Tibial artery (tissue), 4 donors: Measurements from ENCODE around the gene FTL.

Source experiments
- DNase-seq, 2 donors: peaks; one replicate each; pipeline ENCODE4 v3.0.0-alpha.2; 2019
- H3K27ac ChIP-seq, 2 donors: fragments of 200-600 bp; sonication (generic) in 1 of 2; 1 replicate in 1 of 2; 2 replicates in 1 of 2; pipeline ENCODE4 v1.5.1; 2018 to 2019; ENCODE audit warnings: mild to moderate bottlenecking in 1 of 2
- H3K27me3 ChIP-seq, 2 donors: fragments of 200-600 bp; sonication (generic) in 1 of 2; one replicate each; pipeline versions ENCODE4 v1.5.1 to v1.6.0; 2016 to 2019
- H3K36me3 ChIP-seq, 3 donors: fragments of 200-600 bp; sonication (generic) in 2 of 3; one replicate each; pipeline ENCODE4 v1.5.1; 2016 to 2019; ENCODE audit warnings: mild to moderate bottlenecking in 2 of 3
- H3K4me1 ChIP-seq, 4 donors: fragments of 200-600 bp; sonication (generic) in 2 of 4; 1 replicate in 3 of 4; 2 replicates in 1 of 4; pipeline ENCODE4 v1.5.1; 2016 to 2019
- H3K4me3 ChIP-seq, 2 donors: fragments of 200-600 bp; sonication (generic) in 1 of 2; 1 replicate in 1 of 2; 2 replicates in 1 of 2; pipeline ENCODE4 v1.5.1; 2018 to 2019; ENCODE audit warnings: mild to moderate bottlenecking in 2 of 2
- H3K9me3 ChIP-seq, 3 donors: fragments of 200-600 bp; sonication (generic) in 1 of 3; one replicate each; pipeline ENCODE4 v1.5.1; 2016 to 2019
- CTCF ChIP-seq, 2 experiments: fragments of 200-600 bp in 1 of 2; fragments of 450-650 bp in 1 of 2; IDR thresholded peaks; one replicate each; pipeline ENCODE4 v1.5.1; 2017 to 2019; ENCODE audit warnings: antibody characterized with exemption in 2 of 2, mild to moderate bottlenecking in 1 of 2, moderate library complexity in 1 of 2
- intact Hi-C: fragments of 100-400 bp; cut with DNase I; formaldehyde crosslinking; loops from one replicate; pipeline ENCODE4 v1.15.0; 2023; ENCODE audit warnings: low total_unique reads

FTL gene

DNA sequence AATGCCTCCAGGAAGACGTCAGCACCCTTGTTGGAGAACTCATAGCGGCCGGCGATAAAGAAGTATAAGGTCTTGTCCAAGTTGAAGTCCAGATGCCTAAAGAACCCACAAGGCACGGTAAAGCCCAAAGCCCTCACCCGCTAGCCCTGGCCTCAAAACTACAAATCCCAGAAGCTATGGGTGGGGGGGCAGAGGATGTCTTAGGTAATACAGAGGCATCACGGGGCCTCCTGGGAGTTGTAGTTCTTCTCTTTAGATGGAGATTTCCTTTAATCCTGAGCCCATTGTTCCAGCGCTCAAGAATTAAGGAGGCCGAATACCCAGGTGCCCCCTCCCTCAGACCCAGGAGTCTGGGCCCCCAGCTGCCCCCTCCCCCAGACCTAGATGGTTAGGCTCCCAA is 17.2 kb downstream of the FTL start:
- intact Hi-C loops: no loop called here
- Histone ChIP-seq H3K36me3 (peaks cover 55 to 76% (median 61%) of the 10 kb centered on the region in 3 donors), H3K4me1 (peaks cover 4 to 25% (median 12%) of the 10 kb centered on the region in 4 donors), H3K27ac (no peak overlapping the region), H3K27me3 (no peaks in the 10 kb centered on the region), H3K9me3 (no peaks in the 10 kb centered on the region), H3K4me3 (no peak overlapping the region)
- DNase-seq: no peak
- TF ChIP-seq CTCF (IDR thresholded peaks at IDR 0.05): no peak

GRCh38 chr19:48985711-48986110 is 20.6 kb downstream of the FTL start:
- no peak for DNase-seq
- Histone ChIP-seq H3K27me3 (no peaks in the 10 kb centered on the region), H3K36me3 (peaks cover 62 to 91% (median 73%) of the 10 kb centered on the region in 3 donors), H3K27ac (no peak overlapping the region), H3K9me3 (no peaks in the 10 kb centered on the region), H3K4me1 (peaks cover 0 to 13% (median 10%) of the 10 kb centered on the region in 4 donors), H3K4me3 (no peak overlapping the region)
- TF ChIP-seq CTCF (IDR thresholded peaks at IDR 0.05): no peak
- intact Hi-C loops: no loop called here

DNA sequence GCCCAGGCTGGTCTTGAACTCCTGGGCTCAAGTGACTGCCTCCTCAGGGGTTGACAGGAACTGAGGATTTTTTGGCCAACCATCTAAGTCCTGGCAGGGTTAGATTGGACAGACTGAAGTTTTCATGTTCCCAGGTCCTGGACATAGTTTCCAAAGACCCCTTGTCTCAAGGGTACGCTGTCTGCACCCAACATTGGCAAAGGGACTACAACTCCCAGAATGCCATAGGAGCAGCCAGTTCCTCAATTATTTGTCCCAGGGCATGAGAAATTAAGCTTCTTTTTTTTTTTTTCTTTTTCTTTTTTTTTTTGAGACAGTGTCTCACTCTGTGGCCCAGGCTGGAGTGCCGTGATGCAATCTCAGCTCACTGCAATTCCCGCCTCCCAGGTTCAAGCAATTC is 21.1 kb downstream of the FTL start:
- no peak overlapping the region for H3K27ac ChIP-seq

GRCh38 chr19:48987323-48987722 is 22.2 kb downstream of the FTL start:
- Histone ChIP-seq H3K27me3 (no peaks in the 10 kb centered on the region), H3K4me3 (no peak overlapping the region), H3K27ac (no peak overlapping the region), H3K9me3 (no peaks in the 10 kb centered on the region), H3K4me1 (peaks cover 0 to 27% (median 24%) of the 10 kb centered on the region in 4 donors), H3K36me3 (peaks cover 47 to 75% (median 57%) of the 10 kb centered on the region in 3 donors)
- DNase-seq: no peak
- intact Hi-C loops: no loop called here
- no peak for TF ChIP-seq CTCF (IDR thresholded peaks at IDR 0.05)

More for the DNA sequence above, 21.1 kb downstream of the FTL start:
- Histone ChIP-seq H3K36me3 (peaks cover 57 to 86% (median 68%) of the 10 kb centered on the region in 3 donors), H3K4me3 (no peak overlapping the region), H3K4me1 (peaks cover 0 to 18% (median 15%) of the 10 kb centered on the region in 4 donors), H3K27me3 (no peaks in the 10 kb centered on the region), H3K9me3 (no peaks in the 10 kb centered on the region)
- no peak for TF ChIP-seq CTCF (IDR thresholded peaks at IDR 0.05)
- DNase-seq: no peak
- intact Hi-C loops: no loop called here

DNA sequence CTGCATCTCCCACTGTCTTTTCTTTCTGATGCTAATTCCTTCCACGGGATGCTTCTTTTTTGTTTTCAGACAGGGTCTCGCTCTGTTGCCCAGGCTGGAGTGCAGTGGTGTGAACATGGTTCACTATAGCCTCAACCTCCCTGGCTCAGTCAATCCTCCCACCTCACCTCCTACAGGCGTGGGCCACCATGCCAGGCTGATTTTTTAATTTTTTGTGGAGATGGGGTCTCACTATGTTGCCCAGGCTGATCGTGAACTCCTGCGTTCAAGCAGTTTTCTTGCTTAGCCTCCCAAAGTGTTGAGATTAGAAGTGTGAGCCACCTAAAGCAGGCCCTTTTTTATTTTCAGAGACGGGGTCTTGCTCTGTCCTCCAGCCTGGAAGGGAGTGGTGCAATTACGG is 23.2 kb downstream of the FTL start:
- Histone ChIP-seq H3K4me3 (no peak overlapping the region), H3K9me3 (no peaks in the 10 kb centered on the region), H3K27me3 (no peaks in the 10 kb centered on the region), H3K27ac (no peak overlapping the region), H3K36me3 (peaks cover 38 to 65% (median 47%) of the 10 kb centered on the region in 3 donors), H3K4me1 (peaks cover 0 to 27% (median 24%) of the 10 kb centered on the region in 4 donors)
- intact Hi-C loops: no loop called here
- DNase-seq: no peak
- TF ChIP-seq CTCF (IDR thresholded peaks at IDR 0.05): no peak

- H3K4me1 ChIP-seq: peaks cover 0 to 27% (median 24%) of the 10 kb centered on the region in 4 donors
- DNase-seq: no peak
- peaks cover 34 to 61% (median 44%) of the 10 kb centered on the region in 3 donors for H3K36me3 ChIP-seq
- no peak for TF ChIP-seq CTCF (IDR thresholded peaks at IDR 0.05)
- no peaks in the 10 kb centered on the region for H3K9me3 ChIP-seq
- H3K27ac ChIP-seq: no peak overlapping the region
- intact Hi-C loops: no loop called here
- H3K27me3 ChIP-seq: no peaks in the 10 kb centered on the region
- H3K4me3 ChIP-seq: no peak overlapping the region
Measured at GRCh38 chr19:48988860-48989259, 23.8 kb downstream of the FTL start.
